Transverse colon (tissue), 4 donors: ENCODE measurements around the gene NOTCH1. TPM values are rescaled to one million over a fixed set of nuclear protein-coding genes. Genes with fewer than 3 reads are reported as not detected.
"Not testable (repeated sequence)": the region's sequence is repeated elsewhere in the genome, so short reads cannot be mapped to it uniquely, and the experiment has no call there.

Source experiments
- DNase-seq: peaks from one replicate; pipeline ENCODE4 v3.0.0-alpha.2; 2019
- H3K27ac ChIP-seq, 4 donors: fragments of 200-600 bp; sonication (generic); 2 replicates each; pipeline ENCODE4 v1.5.1; 2016 to 2018; ENCODE audit warnings: inconsistent platforms in 4 of 4
- H3K27me3 ChIP-seq: fragments of 200-600 bp; sonication (generic); 2 replicates; pipeline ENCODE4 v1.5.1; 2017; ENCODE audit warnings: inconsistent platforms
- H3K36me3 ChIP-seq, 4 donors: fragments of 200-600 bp; sonication (generic); 2 replicates each; pipeline ENCODE4 v1.5.1; 2017 to 2019; ENCODE audit warnings: inconsistent platforms in 4 of 4
- H3K4me1 ChIP-seq, 4 donors: fragments of 200-600 bp; sonication (generic); 2 replicates each; pipeline ENCODE4 v1.5.1; 2017 to 2020; ENCODE audit warnings: inconsistent platforms in 4 of 4
- H3K4me3 ChIP-seq, 4 donors: fragments of 200-600 bp; sonication (generic); 1 replicate in 1 of 4; 2 replicates in 3 of 4; pipeline versions ENCODE4 v1.5.1 to v1.6.1; 2017 to 2019; ENCODE audit warnings: inconsistent platforms in 4 of 4
- H3K9me3 ChIP-seq, 2 donors: fragments of 200-600 bp; sonication (generic); 2 replicates each; pipeline ENCODE4 v1.5.1; 2017 to 2019; ENCODE audit warnings: inconsistent platforms in 2 of 2
- EP300 ChIP-seq: sonication (generic); formaldehyde crosslinking; IDR thresholded peaks from one replicate; pipeline ENCODE4 v1.6.1; 2017; ENCODE audit warnings: antibody characterized with exemption, low read depth
- POLR2A ChIP-seq: fragments of 450-650 bp; IDR thresholded peaks from one replicate; pipeline ENCODE4 v1.6.1; 2016; ENCODE audit warnings: antibody characterized with exemption, mild to moderate bottlenecking, moderate library complexity
- POLR2AphosphoS5 ChIP-seq, 3 donors: sonication (generic); formaldehyde crosslinking; IDR thresholded peaks; one replicate each; pipeline ENCODE4 v1.6.1; 2016; ENCODE audit warnings: antibody characterized with exemption in 3 of 3
- WGBS, 2 donors: methylation state at CpG; one replicate each; pipeline ENCODE4 v1.1.5; 2018; ENCODE audit warnings: low coverage in 1 of 2; 5-methylcytosine and 5-hydroxymethylcytosine counted together
- in situ Hi-C, 4 donors: fragments of 200-750 bp; cut with MboI; loops; one replicate each; pipeline versions ENCODE4 v1.15.0 to v1.15.1; 2017; ENCODE audit warnings: low sequenced_read_pairs in 3 of 4, low pct_ligation_motif_present in 1 of 4, low pct_unique_long_range_greater_than_20kb in 1 of 4
- intact Hi-C: fragments of 100-400 bp; cut with DNase I; formaldehyde crosslinking; loops from one replicate; pipeline ENCODE4 v1.15.1; 2023; ENCODE audit warnings: low total_unique reads
- total RNA-seq, 4 donors: library from RNA; depleted of rRNA; stranded (reverse); fragments of >200 nt; gene quantifications; one replicate each; pipeline ENCODE4 v1.1.0, GENCODE V29; 2016
- TF ChIP-seq, protein P1 (sequence below), 5 experiments: fragments of 200-600 bp in 3 of 5; fragments of 450-650 bp in 2 of 5; sonication (generic) in 3 of 5; IDR thresholded peaks; 1 replicate in 2 of 5; 2 replicates in 3 of 5; pipeline ENCODE4 v1.5.1; 2016 to 2017; ENCODE audit warnings: antibody characterized with exemption in 5 of 5, inconsistent platforms in 3 of 5, mild to moderate bottlenecking in 2 of 5, moderate library complexity in 1 of 5

The NOTCH1 gene
- total RNA-seq, 4 donors from 2014 or later = 48.2 to 154 (median 98.2) TPM

DNA sequence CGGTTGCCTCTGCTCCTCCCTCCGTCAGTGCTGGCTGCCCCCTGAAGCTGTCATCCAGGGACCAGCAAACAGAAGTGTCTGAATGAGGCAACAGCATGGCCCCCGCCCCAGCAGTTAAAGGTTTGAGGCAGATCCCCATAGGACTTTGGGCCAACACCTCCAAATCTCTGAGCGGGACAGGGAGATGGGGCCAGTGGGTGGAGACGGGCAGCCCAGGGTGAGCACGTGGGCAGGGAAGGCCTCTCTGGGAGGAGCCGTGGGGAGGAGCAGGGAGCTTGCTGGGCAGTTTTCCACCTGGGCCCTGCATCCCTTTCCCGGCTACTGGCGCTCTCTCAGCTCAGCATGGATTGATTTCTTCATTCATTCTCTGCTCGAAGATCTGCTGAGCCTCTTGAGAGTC, 39.1 kb upstream of the NOTCH1 start:
- H3K27ac ChIP-seq = no peak overlapping the region
- DNase-seq = no peak
- WGBS, 2 donors = 20 to 46% methylated on average over 1 to 10 of the region's 10 CpGs
- TF ChIP-seq EP300 (no peak), POLR2AphosphoS5 (IDR thresholded peaks at IDR 0.05) (no peak), POLR2A (no peak)
- TF ChIP-seq, protein P1, sequence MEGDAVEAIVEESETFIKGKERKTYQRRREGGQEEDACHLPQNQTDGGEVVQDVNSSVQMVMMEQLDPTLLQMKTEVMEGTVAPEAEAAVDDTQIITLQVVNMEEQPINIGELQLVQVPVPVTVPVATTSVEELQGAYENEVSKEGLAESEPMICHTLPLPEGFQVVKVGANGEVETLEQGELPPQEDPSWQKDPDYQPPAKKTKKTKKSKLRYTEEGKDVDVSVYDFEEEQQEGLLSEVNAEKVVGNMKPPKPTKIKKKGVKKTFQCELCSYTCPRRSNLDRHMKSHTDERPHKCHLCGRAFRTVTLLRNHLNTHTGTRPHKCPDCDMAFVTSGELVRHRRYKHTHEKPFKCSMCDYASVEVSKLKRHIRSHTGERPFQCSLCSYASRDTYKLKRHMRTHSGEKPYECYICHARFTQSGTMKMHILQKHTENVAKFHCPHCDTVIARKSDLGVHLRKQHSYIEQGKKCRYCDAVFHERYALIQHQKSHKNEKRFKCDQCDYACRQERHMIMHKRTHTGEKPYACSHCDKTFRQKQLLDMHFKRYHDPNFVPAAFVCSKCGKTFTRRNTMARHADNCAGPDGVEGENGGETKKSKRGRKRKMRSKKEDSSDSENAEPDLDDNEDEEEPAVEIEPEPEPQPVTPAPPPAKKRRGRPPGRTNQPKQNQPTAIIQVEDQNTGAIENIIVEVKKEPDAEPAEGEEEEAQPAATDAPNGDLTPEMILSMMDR (IDR thresholded peaks at IDR 0.05) = no peak
- no peak overlapping the region for H3K4me3 ChIP-seq
- no peaks in the 10 kb centered on the region for H3K27me3 ChIP-seq
- H3K9me3 ChIP-seq = no peaks in the 10 kb centered on the region
- intact Hi-C loops (loop anchor here (5.0 kb wide), 1 partner anchor 1858 kb away; no protein-coding TSS in a partner anchor), in situ Hi-C loops (no loop called here)
- H3K4me1 ChIP-seq = peaks cover 16 to 32% (median 21%) of the 10 kb centered on the region in 4 donors
- no peaks in the 10 kb centered on the region for H3K36me3 ChIP-seq

DNA sequence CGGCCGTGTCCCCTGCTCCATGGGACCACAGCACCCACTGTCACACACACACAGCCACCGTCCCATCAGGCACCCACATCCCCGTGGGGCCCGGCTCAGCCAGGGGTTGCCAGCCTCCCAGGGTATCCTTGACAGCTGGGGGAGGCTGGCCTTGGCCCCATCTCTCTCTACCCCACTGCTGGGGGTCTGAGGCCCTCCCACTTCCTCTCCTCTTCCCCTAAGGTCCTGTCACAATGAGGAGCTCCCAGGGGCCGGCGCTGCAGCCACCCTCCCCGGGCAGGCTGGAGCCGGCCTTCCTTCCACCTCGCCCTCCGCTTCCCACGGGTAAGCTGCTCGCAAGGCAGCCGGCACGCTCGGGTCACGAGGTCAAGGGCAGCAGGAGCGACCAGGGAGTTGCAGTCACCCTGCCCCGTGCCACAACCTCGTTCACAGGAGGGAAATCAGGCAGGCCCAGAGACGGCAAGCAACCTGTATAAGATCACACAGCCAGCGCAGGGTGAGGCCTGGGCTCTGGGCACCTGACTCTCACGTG, 38.6 kb upstream of the NOTCH1 start:
- TF ChIP-seq POLR2A (no peak), EP300 (no peak), POLR2AphosphoS5 (IDR thresholded peaks at IDR 0.05) (no peak)
- TF ChIP-seq, protein P1 (IDR thresholded peaks at IDR 0.05) = no peak
- intact Hi-C loops (loop anchor here (5.0 kb wide), 1 partner anchor 1857 kb away; no protein-coding TSS in a partner anchor), in situ Hi-C loops (no loop called here)
- no peaks in the 10 kb centered on the region for H3K9me3 ChIP-seq
- H3K27me3 ChIP-seq = no peaks in the 10 kb centered on the region
- no peaks in the 10 kb centered on the region for H3K36me3 ChIP-seq
- peaks cover 16 to 32% (median 21%) of the 10 kb centered on the region in 4 donors for H3K4me1 ChIP-seq
- no peak for DNase-seq
- no peak overlapping the region for H3K4me3 ChIP-seq
- WGBS, 2 donors = 72% methylated on average over 22 of the region's 23 CpGs; no CpG with 5 or more reads in 1 of the 2 donors
- H3K27ac ChIP-seq = no peak overlapping the region

DNA sequence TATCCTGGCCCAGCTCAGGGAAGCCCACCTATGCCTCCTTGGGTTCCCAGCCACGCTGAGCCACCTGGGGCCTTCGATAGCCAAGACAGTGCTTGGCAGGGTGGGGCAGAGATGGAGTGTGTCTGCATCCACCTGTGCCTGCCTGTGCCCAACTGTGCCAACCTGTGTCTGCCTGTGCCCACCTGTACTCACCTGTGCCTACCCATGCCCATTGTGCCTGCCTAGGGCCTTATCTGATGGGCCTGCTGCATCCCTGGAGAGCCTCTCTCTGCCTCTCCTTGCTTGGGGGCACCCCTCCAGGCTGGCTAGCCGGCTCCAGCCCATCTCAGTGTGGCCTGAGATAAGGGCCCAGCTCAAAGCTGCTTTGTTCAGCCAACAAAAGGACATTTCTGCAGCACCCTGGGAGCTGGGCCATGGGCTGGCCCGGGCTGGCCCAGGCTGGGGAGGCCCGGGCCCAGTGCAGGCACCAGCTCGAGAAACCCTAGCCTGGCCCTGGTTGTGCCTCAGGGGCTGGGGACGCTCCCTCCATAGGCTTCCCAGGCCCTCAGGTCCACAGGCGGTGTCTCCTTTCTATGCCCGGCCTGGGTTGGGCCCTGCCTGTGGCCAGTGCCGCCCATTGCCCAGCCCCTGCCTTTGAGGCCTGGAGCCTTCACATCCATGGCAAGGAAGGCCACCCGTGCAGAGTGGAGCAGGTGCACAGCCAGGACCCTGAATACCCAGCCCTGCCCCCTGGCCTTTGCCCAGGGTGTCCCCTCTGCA, 37.3 kb upstream of the NOTCH1 start:
- intact Hi-C loops (loop anchor here (5.0 kb wide), 1 partner anchor 1856 kb away; no protein-coding TSS in a partner anchor), in situ Hi-C loops (no loop called here)
- no peak for DNase-seq
- Histone ChIP-seq H3K27me3 (no peaks in the 10 kb centered on the region), H3K4me3 (no peak overlapping the region), H3K36me3 (no peaks in the 10 kb centered on the region), H3K9me3 (no peaks in the 10 kb centered on the region), H3K27ac (no peak overlapping the region), H3K4me1 (peaks cover 13 to 27% (median 15%) of the 10 kb centered on the region in 4 donors)
- WGBS, 2 donors = 86% methylated on average over 7 of the region's 11 CpGs; no CpG with 5 or more reads in 1 of the 2 donors
- TF ChIP-seq EP300 (no peak), POLR2AphosphoS5 (IDR thresholded peaks at IDR 0.05) (no peak), POLR2A (no peak)
- TF ChIP-seq, protein P1 (IDR thresholded peaks at IDR 0.05) = no peak

DNA sequence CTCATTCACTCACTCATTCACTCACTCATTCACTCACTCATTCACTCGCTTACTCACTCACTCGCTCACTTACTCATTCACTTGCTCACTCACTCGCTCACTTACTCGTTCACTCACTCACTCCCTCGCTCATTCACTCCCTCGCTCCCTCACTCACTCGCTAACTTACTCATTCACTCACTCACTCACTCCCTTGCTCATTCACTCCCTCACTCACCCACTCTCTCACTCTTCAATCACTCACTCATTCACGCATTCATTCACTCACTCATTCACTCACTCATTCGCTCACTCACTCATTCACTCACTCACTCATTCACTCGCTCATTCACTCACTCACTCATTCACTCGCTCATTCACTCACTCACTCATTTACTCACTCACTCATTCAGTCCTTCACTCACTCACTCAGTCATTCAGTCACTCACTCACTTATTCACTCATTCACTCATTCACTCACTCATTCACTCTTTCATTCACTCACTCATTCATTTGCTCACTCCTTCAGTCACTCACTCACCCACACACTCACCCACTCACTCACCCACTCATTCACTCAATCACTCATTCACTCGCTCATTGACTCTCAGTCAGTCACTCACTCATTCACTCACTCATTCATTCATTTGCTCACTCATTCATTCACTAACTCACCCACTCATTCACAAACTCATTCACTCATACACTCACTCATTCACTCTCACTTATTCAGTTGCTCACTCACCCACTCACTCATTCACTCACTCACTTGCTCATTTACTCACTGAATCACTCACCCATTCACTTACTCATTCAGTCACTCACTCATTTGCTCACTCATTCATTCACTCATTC, 36.0 kb upstream of the NOTCH1 start:
- Histone ChIP-seq H3K4me1 (peaks cover 0 to 14% (median 3%) of the 10 kb centered on the region in 4 donors), H3K27me3 (no peaks in the 10 kb centered on the region), H3K27ac (no peak overlapping the region), H3K4me3 (no peak overlapping the region), H3K36me3 (no peaks in the 10 kb centered on the region), H3K9me3 (no peaks in the 10 kb centered on the region)
- in situ Hi-C loops = no loop called here
- 93 to 95% methylated on average over 12 of the region's 12 CpGs for WGBS, 2 donors
- no peak for TF ChIP-seq POLR2A
- no peak for TF ChIP-seq EP300
- TF ChIP-seq POLR2AphosphoS5 (IDR thresholded peaks at IDR 0.05) = no peak
- TF ChIP-seq, protein P1 (IDR thresholded peaks at IDR 0.05) = no peak
- intact Hi-C loops = loop anchor here (5.0 kb wide), 1 partner anchor 1855 kb away; no protein-coding TSS in a partner anchor
- DNase-seq = no peak

DNA sequence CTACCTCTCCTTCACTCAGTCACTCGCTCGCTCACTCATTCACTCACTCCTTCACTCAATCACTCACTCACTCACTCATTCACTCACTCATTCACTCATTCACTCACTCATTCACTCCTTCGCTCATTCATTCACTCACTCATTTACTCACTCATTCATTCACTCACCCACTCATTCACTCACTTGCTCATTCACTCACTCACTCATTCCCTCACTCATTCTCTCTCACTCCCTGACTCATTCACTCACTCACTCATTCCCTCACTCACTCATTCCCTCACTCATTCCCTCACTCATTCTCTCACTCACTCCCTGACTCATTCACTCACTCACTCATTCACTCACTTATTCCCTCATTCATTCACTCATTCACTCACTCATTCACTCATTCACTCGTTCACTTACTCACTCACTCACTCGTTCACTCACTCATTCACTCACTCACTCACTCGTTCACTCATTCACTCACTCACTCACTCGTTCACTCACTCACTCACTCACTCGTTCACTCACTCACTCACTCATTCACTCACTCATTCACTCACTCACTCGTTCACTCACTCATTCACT, 33.9 kb upstream of the NOTCH1 start:
- intact Hi-C loops = loop anchor here (5.0 kb wide), 1 partner anchor 1852 kb away; no protein-coding TSS in a partner anchor
- in situ Hi-C loops, H3K27me3 ChIP-seq, H3K4me1 ChIP-seq, H3K27ac ChIP-seq, H3K36me3 ChIP-seq, H3K4me3 ChIP-seq, H3K9me3 ChIP-seq, DNase-seq: not testable (repeated sequence)
- WGBS, 2 donors = 78 to 89% methylated on average over 8 to 9 of the region's 9 CpGs
